K562 (cell line): ENCODE results near the gene WDR91. TPM values are rescaled to one million over a fixed set of nuclear protein-coding genes. Genes with fewer than 3 reads are reported as not detected.

ENCODE experiments used
- BHLHE40 ChIP-seq: IDR thresholded peaks from 2 replicates; pipeline ENCODE4 v1.6.1; 2011; ENCODE audit warnings: low read length, improper control_type of control experiment
- ERF ChIP-seq: fragments of 450-650 bp; formaldehyde crosslinking; IDR thresholded peaks from 2 replicates; pipeline ENCODE4 v1.4.0; 2020; ENCODE audit warnings: mild to moderate bottlenecking, mixed read lengths
- ETV5 ChIP-seq: sonication (generic); formaldehyde crosslinking; IDR thresholded peaks from 2 replicates; pipeline ENCODE4 v1.4.0; 2020; ENCODE audit warnings: low read depth, mild to moderate bottlenecking, missing genetic modification reagents
- FOXP4 ChIP-seq: sonication (generic); formaldehyde crosslinking; IDR thresholded peaks from 2 replicates; pipeline ENCODE4 v1.8.0; 2022; ENCODE audit warnings: mild to moderate bottlenecking, missing genetic modification reagents, borderline replicate concordance
- GATA2 ChIP-seq: sonication (generic); formaldehyde crosslinking; IDR thresholded peaks from 2 replicates; pipeline ENCODE4 v1.4.0; 2020; ENCODE audit warnings: mild to moderate bottlenecking, missing genetic modification reagents
- GATAD2A ChIP-seq: fragments of 450-650 bp; IDR thresholded peaks from 2 replicates; pipeline ENCODE4 v1.6.1; 2017
- ILK ChIP-seq: fragments of 450-650 bp; IDR thresholded peaks from 2 replicates; pipeline ENCODE4 v1.6.1; 2016; ENCODE audit warnings: missing genetic modification characterization, low read depth, mild to moderate bottlenecking, missing compliant biosample characterization, moderate library complexity, borderline replicate concordance
- KDM4B ChIP-seq, 2 experiments: fragments of 450-650 bp in 1 of 2; sonication (generic) in 1 of 2; IDR thresholded peaks; 2 replicates each; pipeline ENCODE4 v1.6.1; 2016 to 2017; ENCODE audit warnings: borderline replicate concordance in 2 of 2, antibody characterized with exemption in 1 of 2, low read depth in 1 of 2, mild to moderate bottlenecking in 1 of 2
- MAFK ChIP-seq: IDR thresholded peaks from 2 replicates; pipeline ENCODE4 v1.6.1; 2011; ENCODE audit warnings: low read length, improper control_type of control experiment
- NCOA1 ChIP-seq: fragments of 450-650 bp; IDR thresholded peaks from 2 replicates; pipeline ENCODE4 v1.6.1; 2016; ENCODE audit warnings: low read depth
- NR4A1 ChIP-seq, 2 experiments: fragments of 250-450 bp in 1 of 2; fragments of 450-650 bp in 1 of 2; sonication (Bioruptor Pico) in 1 of 2; IDR thresholded peaks; 2 replicates each; pipeline versions ENCODE4 v1.4.0 to v1.6.1; 2016 to 2020; ENCODE audit warnings: mild to moderate bottlenecking in 2 of 2, missing compliant biosample characterization in 1 of 2, missing genetic modification characterization in 1 of 2, moderate library complexity in 1 of 2
- RERE ChIP-seq: sonication (generic); formaldehyde crosslinking; IDR thresholded peaks from 2 replicates; pipeline ENCODE4 v1.8.0; 2023; ENCODE audit warnings: missing genetic modification reagents, mild to moderate bottlenecking, borderline replicate concordance
- RFX1 ChIP-seq: fragments of 450-650 bp; IDR thresholded peaks from 2 replicates; pipeline ENCODE4 v1.6.1; 2016; ENCODE audit warnings: mild to moderate bottlenecking, moderate library complexity
- THRB ChIP-seq: fragments of 450-650 bp; formaldehyde crosslinking; conservative IDR thresholded peaks from 2 replicates; pipeline ENCODE4 v1.4.0; 2022; ENCODE audit warnings: mild to moderate bottlenecking, missing genetic modification characterization
- ZBTB43 ChIP-seq: sonication (generic); formaldehyde crosslinking; IDR thresholded peaks from 2 replicates; pipeline ENCODE4 v1.8.0; 2023; ENCODE audit warnings: mild to moderate bottlenecking, missing genetic modification reagents
- ZEB2 ChIP-seq: fragments of 450-650 bp; IDR thresholded peaks from 2 replicates; pipeline ENCODE4 v1.6.1; 2016
- ZNF445 ChIP-seq: fragments of 250-450 bp; sonication (Bioruptor Pico); IDR thresholded peaks from 2 replicates; pipeline ENCODE4 v1.4.0; 2020; ENCODE audit warnings: low read depth, mild to moderate bottlenecking, moderate library complexity
- polyA plus RNA-seq, 8 experiments: library from polyadenylated mRNA; depleted of rRNA in 4 of 8; stranded (reverse) in 5 of 8; unstranded in 3 of 8; fragments of >200 nt; fragmentation: Nextera tagmentation in 2 of 8; fragmentation: Illumina TruSeq in 1 of 8; extraction: Ambion mirVana in 2 of 8; extraction: Trizol in 1 of 8; gene quantifications; 2 replicates each; pipeline versions ENCODE4 v1.2.1 to v1.2.3, GENCODE V29; 2011 to 2014; ENCODE audit warnings: inconsistent platforms in 1 of 8, missing spikeins in 1 of 8
- total RNA-seq, 7 experiments: library from RNA; depleted of rRNA in 6 of 7; stranded (reverse); fragments of >200 nt in 6 of 7; fragmentation: Illumina TruSeq in 2 of 7; extraction: Trizol in 2 of 7; gene quantifications; 2 replicates each; pipeline versions ENCODE4 v1.2.1 to v1.2.3, GENCODE V29; 2011 to 2021; ENCODE audit warnings: low replicate concordance in 1 of 7

Gene WDR91
- total and polyA plus RNA-seq, 9 of the 15 experiments (the other 6 are each of a cell fraction or from before 2014, with no cell fraction given), result 1.9 to 18.2 (median 9.8) TPM

- peak; percentile 48; the same call in 1 of the 2 replicates for TF ChIP-seq THRB (CRISPR knock-in tag)
- peak in 1 of 2 experiments; percentile 98; a peak in 2 of 4 replicates for TF ChIP-seq KDM4B (IDR thresholded peaks at IDR 0.05; ENCODE audit: borderline replicate concordance in 2 of 2, low read depth in 1 of 2)
- peak; percentile 91; the same call in 1 of the 2 replicates for TF ChIP-seq GATAD2A
- TF ChIP-seq RFX1, result no peak
- peak; percentile 99 for TF ChIP-seq ETV5 (CRISPR knock-in tag)
- TF ChIP-seq BHLHE40, result peak; percentile 49
- no peak for TF ChIP-seq GATA2 (CRISPR knock-in tag)
- peak; percentile 99 for TF ChIP-seq NCOA1
- TF ChIP-seq ZNF445 (CRISPR knock-in tag), result 0 out of 2 replicates have a peak, but pooled peaks have one; percentile 25
- TF ChIP-seq FOXP4 (CRISPR knock-in tag), result peak; percentile 29; the same call in 1 of the 2 replicates
- peak; percentile 99 for TF ChIP-seq ZEB2
- peak; percentile 87 for TF ChIP-seq ERF (CRISPR knock-in tag)
- no peak for TF ChIP-seq ZBTB43 (CRISPR knock-in tag)
- peak; percentile 62 for TF ChIP-seq NR4A1 (CRISPR knock-in tag; IDR thresholded peaks at IDR 0.05)
- peak; percentile 45; the same call in 1 of the 2 replicates for TF ChIP-seq NR4A1 (tag; IDR thresholded peaks at IDR 0.05)
- no peak for TF ChIP-seq MAFK
- no peak for TF ChIP-seq ILK (tag)
- TF ChIP-seq RERE (CRISPR knock-in tag), result 0 out of 2 replicates have a peak, but pooled peaks have one; percentile 76
These were observed 40.9 kb downstream of the WDR91 start, which contains the start of gene CYREN (continued) for GRCh38 chr7:135170274-135170997.
